ENCODE data around the gene C1orf146. TPM values are rescaled to one million over a fixed set of nuclear protein-coding genes. Genes with fewer than 3 reads are reported as not detected.

Gene C1orf146
- total and polyA plus RNA-seq, 2 of the 4 experiments (the other 2 are of a cell fraction): not detected

DNA sequence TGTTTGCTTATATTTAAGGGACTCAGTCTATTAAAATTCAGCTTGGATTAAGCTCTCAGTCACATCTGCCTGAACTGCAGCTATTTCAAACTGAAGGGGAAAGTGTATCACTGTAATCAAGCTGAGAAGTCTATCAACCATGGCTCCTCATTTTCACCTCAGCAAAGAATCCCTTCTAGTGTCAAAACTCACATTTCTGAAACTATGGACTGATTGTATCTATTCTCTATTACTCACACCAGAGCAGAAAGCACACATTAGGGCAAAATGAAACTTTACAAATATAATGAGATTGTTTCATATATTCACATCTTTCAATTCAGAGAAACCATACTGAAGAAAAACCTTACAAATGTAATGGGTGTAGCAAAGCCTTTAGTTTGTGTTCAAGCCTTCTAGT is 14.6 kb upstream of the C1orf146 start:
- H3K4ac ChIP-seq (ENCODE audit: low read depth, low read length): no peak overlapping the region
- no peak overlapping the region for H4K91ac ChIP-seq (ENCODE audit: insufficient read depth, low read depth, low read length)
- no peaks in the 10 kb centered on the region for H4K20me1 ChIP-seq (ENCODE audit: insufficient read depth, low read length)
- H3K14ac ChIP-seq (replicated peaks; ENCODE audit: low read depth, low read length): no peak overlapping the region
- no peak overlapping the region for H2AK5ac ChIP-seq (ENCODE audit: low read depth, low read length)
- H2AFZ ChIP-seq (replicated peaks; ENCODE audit: low read length, poor library complexity): no peak overlapping the region
- H3K4me1 ChIP-seq (ENCODE audit: control insufficient read depth, insufficient read depth, low read length): no peaks in the 10 kb centered on the region
- no peak overlapping the region for H4K5ac ChIP-seq (ENCODE audit: low read depth, low read length)
- no peak overlapping the region for H3K9ac ChIP-seq (ENCODE audit: low read depth, low read length)
- no peak overlapping the region for H2BK120ac ChIP-seq (ENCODE audit: low read depth, low read length)
- no peak overlapping the region for H3K4me2 ChIP-seq (ENCODE audit: low read depth, low read length)
- H2BK5ac ChIP-seq (ENCODE audit: low read depth, low read length, poor library complexity, severe bottlenecking): no peak overlapping the region
- CTCF ChIA-PET: no interaction called here
- TF ChIP-seq RFX5 (IDR thresholded peaks at IDR 0.05; ENCODE audit: low read depth, low read length) (no peak), BHLHE40 (IDR thresholded peaks at IDR 0.05; ENCODE audit: low read depth, low read length) (no peak), SMC3 (IDR thresholded peaks at IDR 0.05; ENCODE audit: low read depth, low read length) (no peak), ELK1 (IDR thresholded peaks at IDR 0.05; ENCODE audit: borderline replicate concordance, low read depth, low read length) (no peak), POLR2A (IDR thresholded peaks at IDR 0.05; ENCODE audit: low read depth, low read length) (no peak), MXI1 (IDR thresholded peaks at IDR 0.05; ENCODE audit: borderline replicate concordance, low read depth, low read length) (no peak), USF2 (IDR thresholded peaks at IDR 0.05; ENCODE audit: low read depth, low read length) (no peak), MAFK (IDR thresholded peaks at IDR 0.05; ENCODE audit: low read depth, low read length) (no peak), RAD21 (IDR thresholded peaks at IDR 0.05; ENCODE audit: low read length) (no peak), CTCF (conservative IDR thresholded peaks at IDR 0.05; ENCODE audit: low read depth, low read length) (no peak), CHD1 (IDR thresholded peaks at IDR 0.05; ENCODE audit: low read depth, low read length) (no peak), FOS (IDR thresholded peaks at IDR 0.05; ENCODE audit: low read depth, low read length) (no peak), NFE2L2 (IDR thresholded peaks at IDR 0.05; ENCODE audit: low read depth, low read length) (no peak), MAZ (IDR thresholded peaks at IDR 0.05; ENCODE audit: borderline replicate concordance, low read depth, low read length) (no peak), CEBPB (IDR thresholded peaks at IDR 0.05; ENCODE audit: low read depth, low read length) (no peak), RCOR1 (IDR thresholded peaks at IDR 0.05; ENCODE audit: insufficient replicate concordance, low read length) (no peak)
- no peak overlapping the region for H2BK15ac ChIP-seq (ENCODE audit: low read depth, low read length)
- in situ Hi-C loops (cut with MboI; ENCODE audit: low sequenced_read_pairs): no loop called here
- H3K23ac ChIP-seq (ENCODE audit: low read depth, low read length): no peak overlapping the region
- dilution Hi-C loops (cut with HindIII; ENCODE audit: low sequenced_read_pairs, unreplicated experiment): no loop called here
- no peak overlapping the region for H3K27ac ChIP-seq (ENCODE audit: insufficient read depth, low read length)
- DNase-seq (no peak), ATAC-seq (ENCODE audit: low read depth) (no peak)
- no peak overlapping the region for H3K4me3 ChIP-seq (ENCODE audit: insufficient read depth, low read depth, low read length)
- H2AK9ac ChIP-seq (replicated peaks; ENCODE audit: low read depth, low read length, poor library complexity): no peak overlapping the region
- no peaks in the 10 kb centered on the region for H3K36me3 ChIP-seq (ENCODE audit: control insufficient read depth, insufficient read depth, low read length)
- POLR2A ChIA-PET (ENCODE audit: unreplicated experiment): no interaction called here
- H4K8ac ChIP-seq (ENCODE audit: low read depth in 2 of 2, low read length in 2 of 2): no peak overlapping the region
- no peak overlapping the region for H3K56ac ChIP-seq (ENCODE audit: extremely low read depth, insufficient read depth, low read length)
- H3K9me3 ChIP-seq (ENCODE audit: control insufficient read depth, insufficient read depth, low read length): peaks cover 2% of the 10 kb centered on the region; the same call in 1 of the 2 replicates
- no peak overlapping the region for H3K18ac ChIP-seq (ENCODE audit: low read depth, low read length)
- no peak overlapping the region for H2BK20ac ChIP-seq (ENCODE audit: low read depth, low read length)
- H3K27me3 ChIP-seq (ENCODE audit: control insufficient read depth, insufficient read depth, low read length): no peaks in the 10 kb centered on the region
- intact Hi-C loops (cut with micrococcal nuclease): no loop called here
- H3K79me1 ChIP-seq (ENCODE audit: low read depth in 1 of 2, low read length in 2 of 2): no peaks in the 10 kb centered on the region
- H3K9me1 ChIP-seq (ENCODE audit: insufficient read depth, low read length): no peaks in the 10 kb centered on the region; the same call in 1 of the 2 replicates
- BruUV-seq (replicated peaks): no TSS peak
